GM18508 (cell line): ENCODE results near the gene DLK1.

ENCODE experiments used
- ATAC-seq: cut with Tn5 transposase; IDR thresholded peaks from one replicate; pipeline ENCODE4 v1.9.1; 2021; ENCODE audit warnings: moderate number of reproducible peaks; ENCODE audit not compliant: insufficient read depth, unreplicated experiment

Gene DLK1

DNA sequence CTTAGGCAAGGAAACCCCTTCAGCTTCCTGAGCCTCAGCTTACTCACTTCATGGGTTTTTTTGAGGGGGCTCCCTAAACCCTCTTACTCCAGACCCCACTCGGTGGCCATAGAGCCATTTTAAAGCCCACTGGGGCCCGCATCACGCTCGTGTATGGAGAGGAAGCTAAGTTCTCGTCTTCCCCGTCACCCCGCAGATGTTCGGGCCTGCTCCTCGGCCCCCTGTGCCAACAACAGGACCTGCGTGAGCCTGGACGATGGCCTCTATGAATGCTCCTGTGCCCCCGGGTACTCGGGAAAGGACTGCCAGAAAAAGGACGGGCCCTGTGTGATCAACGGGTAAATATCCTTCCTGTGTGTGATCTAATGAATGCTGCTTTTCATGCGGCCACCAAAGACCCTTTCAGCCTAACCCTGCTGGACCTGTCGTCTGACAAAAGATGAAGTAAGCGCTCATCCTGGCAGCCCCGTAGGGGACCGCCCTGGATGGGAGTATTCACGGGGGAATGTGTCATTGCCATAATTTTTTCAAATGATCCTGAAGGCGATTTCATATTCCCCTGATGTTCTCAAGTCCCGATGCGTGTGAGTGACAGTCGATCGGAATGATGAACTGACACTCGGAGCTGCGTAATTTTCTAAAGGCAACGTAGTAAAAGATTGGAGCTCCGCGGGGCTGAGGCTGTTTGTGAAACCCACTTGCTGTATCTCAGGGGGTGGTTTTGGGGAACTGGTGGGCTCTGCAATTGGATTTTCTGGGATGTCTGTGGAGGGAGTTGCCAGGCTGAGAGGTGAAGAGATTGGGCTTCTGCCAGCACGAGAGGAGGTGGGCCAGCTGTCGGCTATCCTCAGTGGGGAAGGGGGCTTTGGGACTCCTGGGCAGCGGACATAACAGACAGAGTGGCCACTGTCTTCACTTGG, 5.4 kb downstream of the DLK1 start:
- ATAC-seq = no peak

DNA sequence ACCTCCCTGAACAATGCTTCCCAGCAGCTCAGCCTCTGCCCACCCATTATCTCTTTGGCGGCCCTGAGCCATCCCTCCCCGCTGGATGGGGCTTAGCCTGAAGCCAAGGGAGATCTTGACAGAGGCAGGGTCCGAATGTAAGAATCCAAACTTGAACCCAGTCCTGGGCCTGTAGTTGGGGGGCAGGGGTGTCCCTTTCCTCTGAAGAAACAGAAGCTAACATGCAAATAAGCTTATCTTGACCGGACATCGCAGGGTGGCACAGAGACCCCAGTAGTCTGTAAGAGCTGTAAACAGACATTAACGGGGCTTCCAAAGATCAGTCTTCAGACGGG, 6.0 kb downstream of the DLK1 start:
- ATAC-seq = no peak

DNA sequence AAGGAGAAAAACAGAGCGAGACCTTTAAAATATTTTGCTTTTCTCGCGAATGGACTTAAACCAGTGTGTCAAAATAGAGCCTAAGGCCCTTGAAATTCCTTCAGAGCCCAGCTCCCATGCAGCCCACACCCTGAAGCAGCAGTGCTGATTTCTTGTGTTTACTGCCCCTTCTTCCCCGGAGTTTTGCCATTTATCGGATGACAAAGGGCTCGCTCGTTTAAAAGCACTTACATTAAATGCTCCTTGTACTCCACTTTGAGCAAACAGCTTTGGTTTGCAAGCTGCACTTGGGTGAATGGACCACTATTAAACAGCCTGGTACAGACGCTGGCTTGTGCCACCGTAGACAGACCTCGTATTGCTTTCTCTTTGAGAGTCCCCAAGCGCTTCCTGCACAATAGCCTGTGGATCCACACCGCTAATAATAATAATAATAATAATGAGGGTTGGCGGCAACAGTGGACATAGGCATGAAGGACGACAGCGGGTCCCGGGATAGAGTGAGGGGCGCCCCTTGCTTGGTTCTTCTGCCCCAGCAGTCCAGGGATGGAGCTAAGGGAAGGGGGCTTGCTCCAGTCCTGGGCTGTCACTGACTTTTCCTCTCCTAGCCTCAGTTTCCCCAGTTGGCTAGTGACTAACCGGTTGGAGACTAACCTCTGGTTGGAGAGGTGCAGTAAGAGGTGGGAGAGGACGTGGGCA, 6.6 kb downstream of the DLK1 start:
- no peak for ATAC-seq

DNA sequence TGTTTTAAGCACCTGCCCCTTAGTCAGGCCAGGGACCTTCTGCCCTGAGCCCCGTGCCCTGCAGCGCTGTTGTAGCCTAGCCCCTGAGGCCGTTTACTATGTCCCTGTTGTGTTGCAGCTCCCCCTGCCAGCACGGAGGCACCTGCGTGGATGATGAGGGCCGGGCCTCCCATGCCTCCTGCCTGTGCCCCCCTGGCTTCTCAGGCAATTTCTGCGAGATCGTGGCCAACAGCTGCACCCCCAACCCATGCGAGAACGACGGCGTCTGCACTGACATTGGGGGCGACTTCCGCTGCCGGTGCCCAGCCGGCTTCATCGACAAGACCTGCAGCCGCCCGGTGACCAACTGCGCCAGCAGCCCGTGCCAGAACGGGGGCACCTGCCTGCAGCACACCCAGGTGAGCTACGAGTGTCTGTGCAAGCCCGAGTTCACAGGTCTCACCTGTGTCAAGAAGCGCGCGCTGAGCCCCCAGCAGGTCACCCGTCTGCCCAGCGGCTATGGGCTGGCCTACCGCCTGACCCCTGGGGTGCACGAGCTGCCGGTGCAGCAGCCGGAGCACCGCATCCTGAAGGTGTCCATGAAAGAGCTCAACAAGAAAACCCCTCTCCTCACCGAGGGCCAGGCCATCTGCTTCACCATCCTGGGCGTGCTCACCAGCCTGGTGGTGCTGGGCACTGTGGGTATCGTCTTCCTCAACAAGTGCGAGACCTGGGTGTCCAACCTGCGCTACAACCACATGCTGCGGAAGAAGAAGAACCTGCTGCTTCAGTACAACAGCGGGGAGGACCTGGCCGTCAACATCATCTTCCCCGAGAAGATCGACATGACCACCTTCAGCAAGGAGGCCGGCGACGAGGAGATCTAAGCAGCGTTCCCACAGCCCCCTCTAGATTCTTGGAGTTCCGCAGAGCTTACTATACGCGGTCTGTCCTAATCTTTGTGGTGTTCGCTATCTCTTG, 7.6 kb downstream of the DLK1 start:
- no peak for ATAC-seq

DNA sequence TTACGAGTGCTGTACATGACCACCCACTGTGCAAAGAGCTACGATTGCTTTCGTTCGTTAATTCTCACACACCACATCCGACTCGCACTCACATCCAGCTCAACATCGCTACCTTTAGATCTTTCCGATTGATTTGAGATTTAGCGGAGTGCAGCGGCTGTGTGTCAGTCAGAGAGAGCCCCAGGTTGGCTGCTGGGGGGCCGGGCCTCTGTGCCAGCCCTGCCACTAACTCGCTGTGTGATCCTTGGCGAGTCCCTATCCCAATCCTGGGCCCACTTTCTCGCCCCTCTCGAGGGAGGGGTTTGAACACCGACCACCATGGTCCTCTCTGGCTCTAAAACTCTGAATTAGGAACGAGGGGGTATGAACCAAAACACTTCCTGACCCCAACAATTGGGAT, 8.6 kb downstream of the DLK1 start:
- ATAC-seq = no peak

GRCh38 chr14:100736269-100737180, 9.8 kb downstream of the DLK1 start:
- ATAC-seq = no peak

GRCh38 chr14:100737526-100737925, 10.8 kb downstream of the DLK1 start:
- ATAC-seq = no peak

- no peak for ATAC-seq
These were observed 11.6 kb downstream of the DLK1 start for GRCh38 chr14:100738269-100738691.

DNA sequence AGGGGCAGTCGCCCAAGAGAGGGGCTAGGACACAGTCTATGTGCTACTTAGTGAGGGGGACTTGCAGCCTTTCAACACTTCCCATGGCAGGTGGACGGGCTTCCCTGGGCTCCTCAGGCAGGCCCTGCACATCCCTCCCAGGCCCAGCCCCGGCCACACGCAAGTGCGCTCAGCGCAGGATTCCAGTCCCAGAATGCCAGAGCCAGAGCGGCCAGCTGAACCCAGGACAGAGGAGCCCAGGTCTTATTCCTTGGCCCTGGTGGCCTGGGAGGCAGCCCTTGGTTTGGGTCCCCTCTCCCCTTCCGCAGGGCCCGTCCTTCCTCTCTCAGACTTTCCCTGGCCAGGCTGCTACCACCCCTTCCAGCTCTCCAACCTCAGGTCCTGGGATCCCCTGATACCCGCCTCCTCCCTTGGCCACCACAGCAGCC, 12.0 kb downstream of the DLK1 start:
- ATAC-seq = no peak

GRCh38 chr14:100739306-100739705, 12.6 kb downstream of the DLK1 start:
- ATAC-seq = no peak

DNA sequence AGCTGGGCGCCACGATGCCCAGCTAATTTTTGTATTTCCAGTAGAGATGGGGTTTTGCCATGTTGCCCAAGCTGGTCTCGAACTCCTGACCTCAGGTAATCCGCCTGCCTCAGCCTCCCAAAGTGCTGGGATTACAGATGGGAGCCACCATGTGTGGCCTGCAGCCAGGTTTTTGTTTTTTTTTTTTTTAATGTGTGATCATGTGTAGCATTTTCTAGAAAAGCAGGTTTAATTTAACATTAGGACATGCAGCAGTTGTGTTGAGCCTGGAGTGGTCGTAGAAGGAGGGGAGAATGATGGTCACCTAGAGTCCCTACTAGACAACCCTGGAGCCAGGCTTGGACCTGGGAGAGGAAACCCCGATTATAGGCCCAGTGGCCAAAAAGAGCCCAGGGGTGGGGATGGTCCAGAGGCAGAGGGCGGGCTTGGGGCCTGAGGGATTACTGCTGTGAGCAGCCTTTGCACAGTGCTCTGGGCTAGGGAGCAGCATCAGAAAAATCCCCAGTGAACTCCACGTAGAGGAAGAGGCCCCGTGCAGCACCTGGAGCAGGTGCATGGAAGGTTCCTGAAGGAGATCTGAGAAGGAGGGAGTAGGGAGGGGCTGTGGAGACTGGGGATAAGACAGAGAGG, 13.6 kb downstream of the DLK1 start:
- no peak for ATAC-seq

- ATAC-seq = no peak
These were observed 14.2 kb downstream of the DLK1 start for GRCh38 chr14:100740929-100741328.

DNA sequence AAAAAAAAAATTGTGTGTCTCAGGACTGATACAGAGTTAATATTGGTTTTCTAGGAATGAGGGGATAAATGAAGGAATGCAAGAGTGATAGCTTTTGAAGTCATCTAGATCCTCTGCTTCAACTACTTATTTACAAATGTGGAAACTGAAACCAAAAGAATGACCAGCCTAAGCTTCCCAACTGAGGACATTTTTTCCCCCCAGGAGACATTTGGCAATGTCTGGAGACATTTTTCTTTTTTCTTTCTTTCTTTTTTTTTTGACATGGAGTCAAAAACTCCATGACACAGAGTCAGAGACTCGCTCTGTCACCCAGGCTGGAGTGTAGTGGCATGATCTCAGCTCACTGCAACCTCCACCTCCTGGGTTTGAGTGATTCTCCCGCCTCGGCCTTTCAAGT, 15.3 kb downstream of the DLK1 start:
- no peak for ATAC-seq

DNA sequence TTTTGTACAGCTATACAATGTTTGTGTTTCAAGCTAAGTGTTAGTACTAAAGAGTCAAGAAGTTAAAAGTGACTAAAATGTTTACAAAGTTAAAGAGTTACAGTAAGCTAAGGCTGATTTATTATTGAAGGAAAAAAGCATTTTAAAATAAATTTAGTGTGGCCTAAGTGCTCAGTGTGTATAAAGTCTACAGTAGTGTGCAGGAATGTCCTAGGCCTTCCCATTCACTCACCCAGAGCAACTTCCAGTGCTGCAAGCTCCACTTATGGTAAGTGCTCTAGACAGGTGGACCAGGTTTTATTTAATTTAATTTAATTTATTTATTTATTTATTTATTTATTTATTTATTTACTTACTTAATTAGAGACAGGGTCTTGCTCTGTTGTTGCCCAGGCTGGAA, 19.6 kb downstream of the DLK1 start:
- no peak for ATAC-seq

- no peak for ATAC-seq
These were observed 20.4 kb downstream of the DLK1 start for GRCh38 chr14:100747021-100747586.

- ATAC-seq = no peak
These were observed 21.0 kb downstream of the DLK1 start for GRCh38 chr14:100747736-100748135.

DNA sequence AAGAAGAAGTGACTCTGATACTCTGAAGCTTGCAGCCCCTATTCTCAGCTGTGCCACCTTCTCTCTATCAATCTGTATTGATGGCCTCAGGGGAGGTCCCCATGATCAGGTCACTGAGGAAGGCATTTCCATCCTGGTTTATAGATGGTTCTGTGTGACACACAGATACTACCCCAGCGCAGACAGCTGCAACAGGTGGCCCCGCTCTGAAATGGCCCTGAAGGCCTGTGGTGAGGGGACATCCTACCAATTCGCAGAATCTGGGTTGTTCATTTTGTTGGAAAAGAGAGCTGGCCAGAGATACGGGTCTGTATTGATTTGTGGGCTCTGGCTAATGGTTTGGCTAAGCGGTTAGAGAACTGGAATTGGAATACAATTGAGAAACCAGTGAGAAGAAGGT, 21.7 kb downstream of the DLK1 start:
- ATAC-seq = no peak

GRCh38 chr14:100748944-100749343, 22.3 kb downstream of the DLK1 start:
- ATAC-seq = no peak
